ENCODE data around the gene HNRNPA3. TPM values are rescaled to one million over a fixed set of nuclear protein-coding genes. Genes with fewer than 3 reads are reported as not detected.

HNRNPA3 gene
- total RNA-seq, 1 experiment from 2014 or later = 179 TPM

GRCh38 chr2:177171418-177171865 is 41.2 kb upstream of the HNRNPA3 start:
- Mint-ChIP-seq H3K9me3 (ENCODE audit: unreplicated experiment) (no peaks in the 10 kb centered on the region), H3K4me3 (ENCODE audit: unreplicated experiment) (no peak overlapping the region), H3K27me3 (ENCODE audit: insufficient read depth, unreplicated experiment) (no peaks in the 10 kb centered on the region), H3K27ac (ENCODE audit: low read depth, unreplicated experiment) (peak overlapping the region; percentile 91), H3K4me1 (ENCODE audit: insufficient read depth, unreplicated experiment) (peaks cover 38% of the 10 kb centered on the region), H3K36me3 (ENCODE audit: insufficient read depth, unreplicated experiment) (peaks cover 5% of the 10 kb centered on the region)
- intact Hi-C loops (cut with micrococcal nuclease) = no loop called here
- POLR2A ChIA-PET = interaction anchor here (0.7 to 7.8 kb wide), 8 partner anchors 14 to 143 kb away, joined by 3 to 139 read pairs (median 12); partner anchors contain the start of genes HNRNPA3 and NFE2L2
- DNase-seq (ENCODE audit: unreplicated experiment) = no peak
- CTCF ChIA-PET = interaction anchor here (0.6 to 1.3 kb wide), 3 partner anchors 10 to 61 kb away, joined by 3 to 4 read pairs (median 3); no protein-coding TSS in a partner anchor
- no peak for TF ChIP-seq CTCF (IDR thresholded peaks at IDR 0.05; ENCODE audit: unreplicated experiment)
- no TSS peak for BruUV-seq (replicated peaks)

- Mint-ChIP-seq H3K9me3 (ENCODE audit: unreplicated experiment) (no peaks in the 10 kb centered on the region), H3K4me1 (ENCODE audit: insufficient read depth, unreplicated experiment) (peaks cover 39% of the 10 kb centered on the region), H3K27ac (ENCODE audit: low read depth, unreplicated experiment) (peak overlapping the region; percentile 91), H3K36me3 (ENCODE audit: insufficient read depth, unreplicated experiment) (peaks cover 5% of the 10 kb centered on the region), H3K27me3 (ENCODE audit: insufficient read depth, unreplicated experiment) (no peaks in the 10 kb centered on the region), H3K4me3 (ENCODE audit: unreplicated experiment) (no peak overlapping the region)
- intact Hi-C loops (cut with micrococcal nuclease) = loop anchor here (1.0 kb wide), 1 partner anchor 40 kb away; the partner anchor contains the start of gene HNRNPA3
- POLR2A ChIA-PET = interaction anchor here (0.5 to 7.8 kb wide), 13 partner anchors 9 to 263 kb away, joined by 3 to 139 read pairs (median 5); partner anchors contain the start of genes HNRNPA3 and NFE2L2
- CTCF ChIA-PET = interaction anchor here (0.5 to 1.3 kb wide), 6 partner anchors 25 to 1045 kb away, joined by 3 to 4 read pairs (median 3); no protein-coding TSS in a partner anchor
- TF ChIP-seq CTCF (IDR thresholded peaks at IDR 0.05; ENCODE audit: unreplicated experiment) = no peak
- no TSS peak for BruUV-seq (replicated peaks)
- peak; percentile 75 for DNase-seq (ENCODE audit: unreplicated experiment)
These were observed 40.3 kb upstream of the HNRNPA3 start for GRCh38 chr2:177172034-177172880.

GRCh38 chr2:177174486-177174885 is 38.1 kb upstream of the HNRNPA3 start:
- DNase-seq (ENCODE audit: unreplicated experiment) = no peak
- no peaks in the 10 kb centered on the region for H3K27me3 Mint-ChIP-seq (ENCODE audit: insufficient read depth, unreplicated experiment)
- no TSS peak for BruUV-seq (replicated peaks)
- H3K4me3 Mint-ChIP-seq (ENCODE audit: unreplicated experiment) = no peak overlapping the region
- H3K36me3 Mint-ChIP-seq (ENCODE audit: insufficient read depth, unreplicated experiment) = no peaks in the 10 kb centered on the region
- POLR2A ChIA-PET = interaction anchor here (1.9 to 7.8 kb wide), 2 partner anchors 9 to 39 kb away, joined by 7 to 139 read pairs; partner anchors contain the start of gene HNRNPA3
- H3K27ac Mint-ChIP-seq (ENCODE audit: low read depth, unreplicated experiment) = no peak overlapping the region
- no peak for TF ChIP-seq CTCF (IDR thresholded peaks at IDR 0.05; ENCODE audit: unreplicated experiment)
- CTCF ChIA-PET = interaction anchor here (0.7 to 0.8 kb wide), 3 partner anchors 12 to 101 kb away, joined by 3 read pairs; no protein-coding TSS in a partner anchor
- intact Hi-C loops (cut with micrococcal nuclease) = no loop called here
- peaks cover 29% of the 10 kb centered on the region for H3K4me1 Mint-ChIP-seq (ENCODE audit: insufficient read depth, unreplicated experiment)
- no peaks in the 10 kb centered on the region for H3K9me3 Mint-ChIP-seq (ENCODE audit: unreplicated experiment)

All from MCF 10A (cell line).